HUES6 (cell line): Measurements from ENCODE around the gene TTC38.

Experiments used
- H3K27ac ChIP-seq: 2 replicates; pipeline ENCODE4 v1.7.0; 2013; ENCODE audit warnings: low read depth, mild to moderate bottlenecking, low read length, inconsistent platforms
- H3K27me3 ChIP-seq: 2 replicates; pipeline ENCODE4 v1.6.1; 2013; ENCODE audit warnings: low read length; ENCODE audit not compliant: control insufficient read depth, insufficient read depth
- H3K36me3 ChIP-seq: 2 replicates; pipeline ENCODE4 v1.6.1; 2013; ENCODE audit warnings: low read length; ENCODE audit not compliant: control insufficient read depth, insufficient read depth
- H3K4me1 ChIP-seq: 2 replicates; pipeline ENCODE4 v1.6.1; 2013; ENCODE audit warnings: low read length; ENCODE audit not compliant: control insufficient read depth, insufficient read depth
- H3K4me3 ChIP-seq: 2 replicates; pipeline ENCODE4 v1.5.1; 2013; ENCODE audit warnings: low read depth, low read length
- H3K9ac ChIP-seq: one replicate; pipeline ENCODE4 v1.6.1; 2013; ENCODE audit warnings: mild to moderate bottlenecking, low read length
- H3K9me3 ChIP-seq: 2 replicates; pipeline ENCODE4 v1.6.1; 2013; ENCODE audit warnings: low read depth, low read length; ENCODE audit not compliant: control insufficient read depth, insufficient read depth

Gene TTC38

GRCh38 chr22:46335201-46336118 lies 67.7 kb downstream of the TTC38 start, which contains the start of gene TRMU:
Gene TRMU (plus strand): TSS chr22:46335714. CDS start chr22:46335765, 51 bp downstream.
- Histone ChIP-seq H3K4me1 (peaks cover 14% of the 10 kb centered on the region; the same call in 1 of the 2 replicates), H3K9ac (peak within 1 kb of the TSS; percentile 92), H3K4me3 (peak within 1 kb of the TSS; percentile 92), H3K27ac (peak within 1 kb of the TSS; percentile 96), H3K27me3 (no peaks in the 10 kb centered on the region), H3K9me3 (no peaks in the 10 kb centered on the region), H3K36me3 (peaks cover 56% of the 10 kb centered on the region)

DNA sequence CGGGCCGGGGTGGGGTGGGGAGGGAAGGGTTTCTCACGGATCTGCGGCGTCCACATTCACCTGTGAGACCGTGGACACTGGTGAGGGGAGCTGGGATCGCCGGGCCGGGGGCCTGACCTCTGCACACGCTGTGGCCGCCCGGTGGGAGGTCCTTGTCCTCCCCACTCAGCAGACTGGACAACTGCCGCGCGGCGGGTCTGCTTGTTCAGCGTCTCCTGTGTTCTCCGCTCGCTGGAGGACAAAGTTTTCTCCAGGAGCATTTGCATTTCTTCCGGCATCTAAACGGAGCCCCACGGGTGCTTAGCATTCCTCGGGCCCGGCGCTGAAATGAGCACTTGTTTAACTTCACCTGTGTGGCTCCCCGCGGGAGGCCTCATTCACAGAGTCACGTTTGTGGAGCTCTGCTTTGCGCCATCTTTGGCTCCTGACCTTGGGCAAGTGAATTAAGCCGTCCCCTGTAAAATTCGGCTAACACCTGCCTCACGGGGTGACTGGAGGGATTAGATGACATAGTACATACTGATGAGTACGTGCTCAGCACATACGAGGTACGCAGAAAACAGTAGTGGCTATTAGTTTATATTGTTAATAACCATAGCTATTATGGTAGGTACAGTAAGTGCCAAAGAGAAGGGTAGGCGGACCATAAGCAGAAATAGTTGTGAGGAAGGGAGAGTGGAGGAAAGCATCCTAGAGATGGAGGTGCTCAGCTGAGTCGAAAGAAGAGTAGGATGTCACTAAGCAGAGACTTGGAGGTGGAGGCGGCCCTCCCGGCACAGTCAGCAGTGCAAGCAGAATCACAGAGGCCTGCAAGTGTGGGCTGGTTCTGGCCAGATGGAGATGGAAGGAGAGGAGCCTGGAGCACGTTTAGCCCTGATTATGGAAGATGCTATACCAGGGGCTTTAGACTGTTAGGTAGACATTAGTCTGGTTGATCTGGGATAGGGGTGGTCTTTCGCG lies 68.6 kb downstream of the TTC38 start:
- H3K36me3 ChIP-seq = peaks cover 54% of the 10 kb centered on the region
- H3K27ac ChIP-seq = peak overlapping the region; percentile 96
- no peaks in the 10 kb centered on the region for H3K9me3 ChIP-seq

GRCh38 chr22:46337870-46338269 lies 70.1 kb downstream of the TTC38 start:
- H3K36me3 ChIP-seq = peaks cover 56% of the 10 kb centered on the region
- no peak overlapping the region for H3K4me3 ChIP-seq
- no peak overlapping the region for H3K9ac ChIP-seq
- H3K9me3 ChIP-seq = no peaks in the 10 kb centered on the region
- no peak overlapping the region for H3K27ac ChIP-seq
- H3K27me3 ChIP-seq = no peaks in the 10 kb centered on the region
- peaks cover 12% of the 10 kb centered on the region; the same call in 1 of the 2 replicates for H3K4me1 ChIP-seq

More for the DNA sequence above, 68.6 kb downstream of the TTC38 start:
- Histone ChIP-seq H3K9ac (peak overlapping the region; percentile 92), H3K4me1 (peaks cover 14% of the 10 kb centered on the region; the same call in 1 of the 2 replicates), H3K4me3 (peak overlapping the region; percentile 92), H3K27me3 (no peaks in the 10 kb centered on the region)

- peaks cover 12% of the 10 kb centered on the region; the same call in 1 of the 2 replicates for H3K4me1 ChIP-seq
- no peaks in the 10 kb centered on the region for H3K27me3 ChIP-seq
- H3K36me3 ChIP-seq = peaks cover 60% of the 10 kb centered on the region
- H3K9ac ChIP-seq = no peak overlapping the region
- no peaks in the 10 kb centered on the region for H3K9me3 ChIP-seq
- H3K4me3 ChIP-seq = no peak overlapping the region
- no peak overlapping the region for H3K27ac ChIP-seq
Measured at GRCh38 chr22:46338636-46339035, 70.8 kb downstream of the TTC38 start.

- peaks cover 6% of the 10 kb centered on the region; the same call in 1 of the 2 replicates for H3K4me1 ChIP-seq
- H3K27ac ChIP-seq = no peak overlapping the region
- peaks cover 73% of the 10 kb centered on the region for H3K36me3 ChIP-seq
- H3K4me3 ChIP-seq = no peak overlapping the region
- no peaks in the 10 kb centered on the region for H3K9me3 ChIP-seq
- no peaks in the 10 kb centered on the region for H3K27me3 ChIP-seq
- no peak overlapping the region for H3K9ac ChIP-seq
Measured at GRCh38 chr22:46339956-46340355, 72.1 kb downstream of the TTC38 start.

- H3K36me3 ChIP-seq = peaks cover 80% of the 10 kb centered on the region
- no peak overlapping the region for H3K27ac ChIP-seq
- no peak overlapping the region for H3K4me3 ChIP-seq
- H3K9me3 ChIP-seq = no peaks in the 10 kb centered on the region
- no peak overlapping the region for H3K9ac ChIP-seq
- H3K27me3 ChIP-seq = no peaks in the 10 kb centered on the region
- peaks cover 6% of the 10 kb centered on the region; the same call in 1 of the 2 replicates for H3K4me1 ChIP-seq
Measured at GRCh38 chr22:46340676-46341075, 72.9 kb downstream of the TTC38 start.
